NCI-H774 (cell line): ENCODE results near the gene CNTNAP2.

ENCODE experiments used
- DNase-seq: peaks from one replicate; lab custom pipeline; 2025; lab: John Stamatoyannopoulos, UW

CNTNAP2 gene

GRCh38 chr7:148104136-148104716, 1987.6 kb downstream of the CNTNAP2 start:
- DNase-seq = no peak

GRCh38 chr7:148104924-148105323, 1988.3 kb downstream of the CNTNAP2 start:
- DNase-seq = no peak

- no peak for DNase-seq
These were observed 1989.3 kb downstream of the CNTNAP2 start for GRCh38 chr7:148105853-148106252.

- DNase-seq = peak; percentile 5
These were observed 1991.0 kb downstream of the CNTNAP2 start for GRCh38 chr7:148107443-148108127.

GRCh38 chr7:148108381-148108780, 1991.8 kb downstream of the CNTNAP2 start:
- DNase-seq = peak; percentile 30

- no peak for DNase-seq
These were observed 1993.7 kb downstream of the CNTNAP2 start for GRCh38 chr7:148110097-148110868.

GRCh38 chr7:148114804-148115203, 1998.2 kb downstream of the CNTNAP2 start:
- no peak for DNase-seq

GRCh38 chr7:148115308-148115707, 1998.7 kb downstream of the CNTNAP2 start:
- no peak for DNase-seq

GRCh38 chr7:148116195-148116594, 1999.6 kb downstream of the CNTNAP2 start:
- DNase-seq = no peak

- no peak for DNase-seq
These were observed 2000.3 kb downstream of the CNTNAP2 start for GRCh38 chr7:148116829-148117403.

- DNase-seq = no peak
These were observed 2001.8 kb downstream of the CNTNAP2 start for GRCh38 chr7:148118371-148118770.

GRCh38 chr7:148121401-148121800, 2004.8 kb downstream of the CNTNAP2 start:
- no peak for DNase-seq

GRCh38 chr7:148121847-148122246, 2005.2 kb downstream of the CNTNAP2 start:
- DNase-seq = no peak

- DNase-seq = no peak
These were observed 2007.9 kb downstream of the CNTNAP2 start for GRCh38 chr7:148124477-148124876.

GRCh38 chr7:148127374-148127773, 2010.8 kb downstream of the CNTNAP2 start:
- no peak for DNase-seq

- no peak for DNase-seq
These were observed 2012.4 kb downstream of the CNTNAP2 start for GRCh38 chr7:148129023-148129422.

GRCh38 chr7:148135116-148135515, 2018.5 kb downstream of the CNTNAP2 start:
- DNase-seq = no peak

- no peak for DNase-seq
These were observed 2019.4 kb downstream of the CNTNAP2 start for GRCh38 chr7:148135997-148136396.

- peak; percentile 50 for DNase-seq
These were observed 2026.2 kb downstream of the CNTNAP2 start for GRCh38 chr7:148142660-148143248.

- no peak for DNase-seq
These were observed 2028.2 kb downstream of the CNTNAP2 start for GRCh38 chr7:148144827-148145226.

GRCh38 chr7:148146346-148146745, 2029.7 kb downstream of the CNTNAP2 start:
- DNase-seq = no peak

- no peak for DNase-seq
These were observed 2030.8 kb downstream of the CNTNAP2 start for GRCh38 chr7:148147438-148147837.
